Vagina (tissue), 2 donors: ENCODE data around the gene C2CD2.

ENCODE experiments used
- CTCF ChIP-seq, 3 experiments: fragments of 450-650 bp in 2 of 3; fragments of 200-600 bp in 1 of 3; sonication (generic) in 1 of 3; IDR thresholded peaks; one replicate each; pipeline ENCODE4 v1.5.1; 2017 to 2019; ENCODE audit warnings: antibody characterized with exemption in 3 of 3, mild to moderate bottlenecking in 2 of 3, moderate library complexity in 2 of 3
- POLR2A ChIP-seq, 2 donors: fragments of 450-650 bp; IDR thresholded peaks; one replicate each; pipeline ENCODE4 v1.6.1; 2017; ENCODE audit warnings: antibody characterized with exemption in 2 of 2, mild to moderate bottlenecking in 2 of 2, moderate library complexity in 2 of 2

- no peak for TF ChIP-seq CTCF (IDR thresholded peaks at IDR 0.05)
- TF ChIP-seq POLR2A (IDR thresholded peaks at IDR 0.05), result no peak
Measured at GRCh38 chr21:41948901-41949300, 4.9 kb downstream of the C2CD2 start.
